Thoracic aorta (tissue), 2 donors: Measurements from ENCODE around the gene TAGLN. TPM values are rescaled to one million over a fixed set of nuclear protein-coding genes. Genes with fewer than 3 reads are reported as not detected.

Experiments used
- ATAC-seq: fragments of 150-250 bp; one replicate; pipeline ENCODE4 v1.8.0; 2017; ENCODE audit warnings: low read depth; ENCODE audit not compliant: insufficient number of reproducible peaks, low FRiP score
- DNase-seq: peaks from one replicate; pipeline ENCODE4 v3.0.0-alpha.2; 2020; ENCODE audit warnings: low spot score
- H3K27ac ChIP-seq, 2 donors: fragments of 200-600 bp; sonication (generic); 1 replicate in 1 of 2; 2 replicates in 1 of 2; pipeline ENCODE4 v1.5.1; 2016; ENCODE audit warnings: mild to moderate bottlenecking in 2 of 2, moderate library complexity in 2 of 2
- H3K27me3 ChIP-seq: fragments of 200-600 bp; sonication (generic); replicated peaks from 2 replicates; pipeline ENCODE4 v1.6.0; 2016; ENCODE audit warnings: mild to moderate bottlenecking; ENCODE audit not compliant: insufficient read depth
- H3K36me3 ChIP-seq: fragments of 200-600 bp; sonication (generic); one replicate; pipeline ENCODE4 v1.5.1; 2016
- H3K4me1 ChIP-seq, 2 donors: fragments of 200-600 bp; sonication (generic); 1 replicate in 1 of 2; 2 replicates in 1 of 2; pipeline versions ENCODE4 v1.5.1 to v1.6.0; 2016; ENCODE audit warnings: low read depth in 2 of 2, mild to moderate bottlenecking in 1 of 2; ENCODE audit not compliant: control insufficient read depth in 1 of 2
- H3K4me3 ChIP-seq: fragments of 200-600 bp; sonication (generic); 2 replicates; pipeline ENCODE4 v1.5.1; 2016; ENCODE audit warnings: mild to moderate bottlenecking
- H3K9me3 ChIP-seq: fragments of 200-600 bp; sonication (generic); 2 replicates; pipeline ENCODE4 v1.5.1; 2016
- CTCF ChIP-seq: fragments of 200-600 bp; sonication (generic); IDR thresholded peaks from one replicate; pipeline ENCODE4 v1.5.1; 2019; ENCODE audit warnings: antibody characterized with exemption
- total RNA-seq, 2 donors: library from RNA; depleted of rRNA; stranded (reverse); fragments of >200 nt; gene quantifications; one replicate each; pipeline versions ENCODE4 v1.1.0 to v1.2.3, GENCODE V29; 2016

Gene TAGLN
- total RNA-seq, 2 donors from 2014 or later, result 6,975 to 13,974 TPM

- Histone ChIP-seq H3K9me3 (no peaks in the 10 kb centered on the region), H3K4me1 (peaks cover 48 to 75% of the 10 kb centered on the region in 2 donors), H3K27me3 (no peaks in the 10 kb centered on the region), H3K36me3 (peaks cover 4% of the 10 kb centered on the region), H3K4me3 (peak overlapping the region; percentile 59), H3K27ac (peak overlapping the region; percentile 95 to 99)
- ATAC-seq (peak; percentile 30), DNase-seq (no peak)
- no peak for TF ChIP-seq CTCF
These were observed 19.2 kb downstream of the TAGLN start for GRCh38 chr11:117218133-117218915.

GRCh38 chr11:117219001-117219400 is 19.8 kb downstream of the TAGLN start:
- DNase-seq (no peak), ATAC-seq (no peak)
- Histone ChIP-seq H3K4me1 (peaks cover 48 to 75% of the 10 kb centered on the region in 2 donors), H3K36me3 (peaks cover 4% of the 10 kb centered on the region), H3K4me3 (no peak overlapping the region), H3K27me3 (no peaks in the 10 kb centered on the region), H3K27ac (peak overlapping the region; percentile 95 to 99), H3K9me3 (no peaks in the 10 kb centered on the region)
- TF ChIP-seq CTCF, result no peak

- Histone ChIP-seq H3K9me3 (no peaks in the 10 kb centered on the region), H3K36me3 (peaks cover 4% of the 10 kb centered on the region), H3K27ac (peak overlapping the region; percentile 95 to 99), H3K27me3 (no peaks in the 10 kb centered on the region), H3K4me3 (no peak overlapping the region), H3K4me1 (peaks cover 48 to 75% of the 10 kb centered on the region in 2 donors)
- DNase-seq, result no peak
- no peak for ATAC-seq
- TF ChIP-seq CTCF, result no peak
These were observed 20.3 kb downstream of the TAGLN start for GRCh38 chr11:117219455-117219854.

- no peaks in the 10 kb centered on the region for H3K27me3 ChIP-seq
- no peak for ATAC-seq
- H3K9me3 ChIP-seq, result no peaks in the 10 kb centered on the region
- H3K4me3 ChIP-seq, result peak overlapping the region; percentile 40
- peak overlapping the region; percentile 95 to 99 for H3K27ac ChIP-seq
- peaks cover 48 to 75% of the 10 kb centered on the region in 2 donors for H3K4me1 ChIP-seq
- DNase-seq, result no peak
- no peak for TF ChIP-seq CTCF
- H3K36me3 ChIP-seq, result peaks cover 4% of the 10 kb centered on the region
These were observed 20.8 kb downstream of the TAGLN start for GRCh38 chr11:117219995-117220394.

GRCh38 chr11:117220568-117220967 is 21.4 kb downstream of the TAGLN start:
- peak; percentile 72 for DNase-seq
- no peaks in the 10 kb centered on the region for H3K9me3 ChIP-seq
- H3K4me3 ChIP-seq, result peak overlapping the region; percentile 40
- H3K4me1 ChIP-seq, result peaks cover 48 to 74% of the 10 kb centered on the region in 2 donors
- peaks cover 4% of the 10 kb centered on the region for H3K36me3 ChIP-seq
- H3K27ac ChIP-seq, result peak overlapping the region; percentile 95 to 99
- peak; percentile 33 for ATAC-seq
- TF ChIP-seq CTCF, result no peak
- no peaks in the 10 kb centered on the region for H3K27me3 ChIP-seq
